Endothelial cell of umbilical vein (primary cell): Measurements from ENCODE around the gene LGALS1. TPM values are rescaled to one million over a fixed set of nuclear protein-coding genes. Genes with fewer than 3 reads are reported as not detected.

ENCODE experiments used
- BruUV-seq: library from RNA; stranded (reverse); fragments of 400-500 nt; replicated peaks from 2 replicates; lab custom pipeline; 2021; lab: Mats Ljungman, UMichigan
- CTCF ChIA-PET: fragments of 300-600, 350-600 bp; sonication (Branson Sonifier 250); formaldehyde crosslinking; loops from one replicate; lab custom pipeline; 2021; ENCODE audit warnings: antibody characterized with exemption, inconsistent platforms; lab: Charles Lee
- POLR2A ChIA-PET: fragments of 300-600, 350-600 bp; sonication (Branson Sonifier 250); formaldehyde crosslinking; loops from one replicate; lab custom pipeline; 2021; ENCODE audit warnings: antibody characterized with exemption, inconsistent platforms; lab: Charles Lee
- DNase-seq: peaks from one replicate; pipeline ENCODE4 v3.0.0-alpha.2; 2011; ENCODE audit warnings: low read depth, low spot score
- FAIRE-seq: peaks from 2 replicates; lab custom pipeline; 2011; peaks lifted over from hg19 to GRCh38; lab: Jason Lieb, UNC
- H2AFZ ChIP-seq: 2 replicates; pipeline ENCODE4 v1.6.0; 2012; ENCODE audit warnings: low read depth, low read length, control low read depth, inconsistent platforms
- H3K27ac ChIP-seq: 2 replicates; pipeline ENCODE4 v1.5.1; 2011; ENCODE audit warnings: low read depth, mild to moderate bottlenecking, control low read depth, low read length, moderate library complexity; ENCODE audit not compliant: insufficient read depth
- H3K27me3 ChIP-seq, 2 experiments: 2 replicates each; pipeline versions ENCODE4 v1.6.0 to v1.6.1; 2011; ENCODE audit warnings: low read length in 2 of 2, mixed read lengths in 1 of 2; ENCODE audit not compliant: control insufficient read depth in 2 of 2, insufficient read depth in 2 of 2
- H3K36me3 ChIP-seq, 2 experiments: 2 replicates in 1 of 2; 3 replicates in 1 of 2; pipeline ENCODE4 v1.5.1; 2011; ENCODE audit warnings: low read length in 2 of 2, mild to moderate bottlenecking in 1 of 2, moderate library complexity in 1 of 2; ENCODE audit not compliant: control insufficient read depth in 2 of 2, insufficient read depth in 2 of 2; ENCODE audit errors: extremely low read depth in 1 of 2
- H3K4me1 ChIP-seq: 3 replicates; pipeline ENCODE4 v1.5.1; 2011; ENCODE audit warnings: mild to moderate bottlenecking, low read length; ENCODE audit not compliant: control insufficient read depth, insufficient read depth; ENCODE audit errors: extremely low read depth
- H3K4me2 ChIP-seq: 2 replicates; pipeline ENCODE4 v1.6.1; 2011; ENCODE audit warnings: low read length, control low read depth, mixed read lengths; ENCODE audit not compliant: insufficient read depth
- H3K4me3 ChIP-seq, 3 experiments: fragments of 200-600 bp in 1 of 3; sonication (generic), shearing (Covaris generic) in 1 of 3; replicated peaks in 1 of 3; 2 replicates each; pipeline ENCODE4 v1.5.1; 2011 to 2016; ENCODE audit warnings: control low read depth in 3 of 3, low read length in 3 of 3, mild to moderate bottlenecking in 2 of 3, inconsistent platforms in 1 of 3, low read depth in 1 of 3, moderate library complexity in 1 of 3; ENCODE audit not compliant: insufficient read depth in 1 of 3
- H3K79me2 ChIP-seq: 2 replicates; pipeline ENCODE4 v1.6.0; 2012; ENCODE audit warnings: low read length, inconsistent platforms; ENCODE audit not compliant: control insufficient read depth, insufficient read depth
- H3K9ac ChIP-seq: replicated peaks from 2 replicates; pipeline ENCODE3; 2011; ENCODE audit warnings: low read length, control low read depth; ENCODE audit not compliant: insufficient read depth; ENCODE audit errors: extremely low read depth
- H3K9me1 ChIP-seq: replicated peaks from 3 replicates; pipeline ENCODE4 v1.6.0; 2011; ENCODE audit warnings: mild to moderate bottlenecking, low read length; ENCODE audit not compliant: control insufficient read depth, insufficient read depth; ENCODE audit errors: extremely low read depth
- H3K9me3 ChIP-seq: replicated peaks from 2 replicates; pipeline ENCODE4 v1.5.1; 2012; ENCODE audit warnings: low read length, inconsistent platforms; ENCODE audit not compliant: control insufficient read depth, insufficient read depth
- H4K20me1 ChIP-seq: replicated peaks from 2 replicates; pipeline ENCODE3; 2011; ENCODE audit warnings: mild to moderate bottlenecking, low read length; ENCODE audit not compliant: control insufficient read depth, insufficient read depth; ENCODE audit errors: extremely low read depth
- EZH2 ChIP-seq: IDR thresholded peaks from 2 replicates; pipeline ENCODE4 v1.6.1; 2012; ENCODE audit warnings: borderline replicate concordance, low read depth, mild to moderate bottlenecking, moderate library complexity, low read length, inconsistent platforms; ENCODE audit not compliant: severe bottlenecking
- MYC ChIP-seq: IDR thresholded peaks from one replicate; pipeline ENCODE4 v1.6.1; 2011; ENCODE audit warnings: mild to moderate bottlenecking, low read depth, low read length
- POLR2A ChIP-seq: IDR thresholded peaks from 2 replicates; pipeline ENCODE4 v1.6.1; 2012; ENCODE audit warnings: low read depth, mild to moderate bottlenecking, control low read depth, low read length
- POLR2AphosphoS5 ChIP-seq: IDR thresholded peaks from 2 replicates; pipeline ENCODE4 v1.6.1; 2012; ENCODE audit warnings: low read depth, mild to moderate bottlenecking, control low read depth, low read length, moderate library complexity; ENCODE audit not compliant: insufficient read depth
- dilution Hi-C: fragments of 300-500 bp; cut with MboI; formaldehyde crosslinking; loops from one replicate; pipeline ENCODE4 v1.15.0; 2019; ENCODE audit warnings: low sequenced_read_pairs; ENCODE audit not compliant: extremely low pct_ligation_motif_present
- intact Hi-C: fragments of 100-400 bp; cut with micrococcal nuclease; formaldehyde crosslinking; loops from one replicate; pipeline ENCODE4 v1.10.0; 2022
- polyA plus RNA-seq, 4 experiments: library from polyadenylated mRNA; depleted of rRNA in 3 of 4; stranded (reverse) in 3 of 4; unstranded in 1 of 4; fragments of >200 nt; gene quantifications; 2 replicates each; pipeline versions ENCODE4 v1.2.1 to v1.2.3, GENCODE V29; 2011 to 2012; ENCODE audit warnings: missing spikeins in 1 of 4
- total RNA-seq: library from RNA; stranded (reverse); gene quantifications from 2 replicates; pipeline ENCODE4 v1.2.3, GENCODE V29; 2021
- TF ChIP-seq, protein P1 (sequence below), 2 donors: IDR thresholded peaks; 1 replicate in 1 of 2; 2 replicates in 1 of 2; pipeline ENCODE4 v1.5.1; 2011; ENCODE audit warnings: low read length in 2 of 2, mild to moderate bottlenecking in 2 of 2, moderate library complexity in 2 of 2, control low read depth in 1 of 2, inconsistent platforms in 1 of 2, low read depth in 1 of 2; ENCODE audit not compliant: insufficient read depth in 1 of 2; ENCODE audit errors: extremely low read depth in 1 of 2
- TF ChIP-seq, protein P2 (sequence below): IDR thresholded peaks from 2 replicates; pipeline ENCODE4 v1.6.1; 2011; ENCODE audit not compliant: insufficient read depth, insufficient read length

Gene LGALS1
- total and polyA plus RNA-seq, 2 donors (not counting 3 experiments of a cell fraction or from before 2014, with no cell fraction given), result 2,698 to 13,642 TPM

DNA sequence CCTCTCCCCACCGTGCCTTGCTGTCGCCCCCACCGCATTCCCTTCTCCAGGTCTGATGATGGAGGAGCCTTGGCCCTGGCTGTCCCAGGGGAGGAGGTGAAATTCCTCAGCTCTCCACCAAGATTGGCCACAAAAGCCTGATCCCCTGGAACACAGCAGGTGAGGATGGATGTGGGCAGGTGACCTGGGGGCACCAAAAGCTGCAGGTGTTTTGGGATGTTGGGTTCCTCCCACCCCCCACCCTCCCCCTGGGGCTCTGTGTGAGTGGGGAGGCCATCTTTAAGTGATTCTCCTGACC is 22.1 kb downstream of the LGALS1 start:
- Histone ChIP-seq H2AFZ (no peak overlapping the region), H3K27ac (no peak overlapping the region), H3K36me3 (peaks cover 0 to 10% of the 10 kb centered on the region in 2 experiments), H3K79me2 (no peaks in the 10 kb centered on the region), H3K27me3 (no peaks in the 10 kb centered on the region), H3K4me3 (no peak overlapping the region), H4K20me1 (no peaks in the 10 kb centered on the region), H3K9ac (no peak overlapping the region), H3K9me1 (no peaks in the 10 kb centered on the region), H3K4me1 (peaks cover 11% of the 10 kb centered on the region), H3K9me3 (no peaks in the 10 kb centered on the region), H3K4me2 (no peak overlapping the region)
- DNase-seq (no peak), FAIRE-seq (no peak)
- ChIA-PET POLR2A (interaction anchor here (0.6 kb wide), 1 partner anchor 20 kb away, joined by 3 read pairs; no protein-coding TSS in a partner anchor), CTCF (interaction anchor here (0.8 to 3.3 kb wide), 5 partner anchors 38 to 94 kb away, joined by 3 to 19 read pairs (median 3); no protein-coding TSS in a partner anchor)
- no TSS peak for BruUV-seq
- TF ChIP-seq, protein P1, sequence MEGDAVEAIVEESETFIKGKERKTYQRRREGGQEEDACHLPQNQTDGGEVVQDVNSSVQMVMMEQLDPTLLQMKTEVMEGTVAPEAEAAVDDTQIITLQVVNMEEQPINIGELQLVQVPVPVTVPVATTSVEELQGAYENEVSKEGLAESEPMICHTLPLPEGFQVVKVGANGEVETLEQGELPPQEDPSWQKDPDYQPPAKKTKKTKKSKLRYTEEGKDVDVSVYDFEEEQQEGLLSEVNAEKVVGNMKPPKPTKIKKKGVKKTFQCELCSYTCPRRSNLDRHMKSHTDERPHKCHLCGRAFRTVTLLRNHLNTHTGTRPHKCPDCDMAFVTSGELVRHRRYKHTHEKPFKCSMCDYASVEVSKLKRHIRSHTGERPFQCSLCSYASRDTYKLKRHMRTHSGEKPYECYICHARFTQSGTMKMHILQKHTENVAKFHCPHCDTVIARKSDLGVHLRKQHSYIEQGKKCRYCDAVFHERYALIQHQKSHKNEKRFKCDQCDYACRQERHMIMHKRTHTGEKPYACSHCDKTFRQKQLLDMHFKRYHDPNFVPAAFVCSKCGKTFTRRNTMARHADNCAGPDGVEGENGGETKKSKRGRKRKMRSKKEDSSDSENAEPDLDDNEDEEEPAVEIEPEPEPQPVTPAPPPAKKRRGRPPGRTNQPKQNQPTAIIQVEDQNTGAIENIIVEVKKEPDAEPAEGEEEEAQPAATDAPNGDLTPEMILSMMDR (IDR thresholded peaks at IDR 0.05; ENCODE audit: extremely low read depth in 1 of 2, insufficient read depth in 1 of 2, low read depth in 1 of 2, low read length in 2 of 2), result no peak
- intact Hi-C loops, result no loop called here
- dilution Hi-C loops, result no loop called here

DNA sequence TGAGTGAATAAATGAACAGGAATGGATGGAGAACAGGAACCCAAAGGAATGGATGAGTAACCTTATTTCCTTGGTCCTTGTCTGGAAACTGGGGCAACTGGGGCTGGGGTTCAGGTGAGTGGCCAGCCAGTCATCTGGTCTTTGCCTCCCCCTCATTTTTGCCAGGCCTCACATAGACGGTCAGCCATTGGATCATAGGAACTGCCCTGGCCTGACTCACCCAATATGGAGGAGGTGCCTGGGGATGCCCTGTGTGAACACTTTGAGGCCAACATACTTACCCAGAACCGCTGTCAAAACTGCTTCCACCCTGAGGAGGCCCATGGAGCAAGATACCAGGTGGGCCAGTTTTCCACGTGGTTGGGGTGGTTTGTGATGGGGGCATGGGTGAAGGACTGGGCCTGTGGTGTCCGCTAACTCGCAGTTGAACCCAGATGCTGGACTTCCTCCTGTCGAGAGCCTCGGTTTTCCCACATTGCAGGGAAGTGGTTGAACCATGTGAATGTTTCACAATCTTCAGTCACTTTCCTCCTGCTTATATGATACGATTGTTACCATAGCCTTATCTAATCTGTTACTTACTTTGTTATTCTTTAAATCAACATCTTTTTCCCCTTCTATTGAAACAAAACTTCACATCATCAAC is 25.8 kb downstream of the LGALS1 start:
- no peak overlapping the region for H3K4me2 ChIP-seq
- POLR2A ChIA-PET, result no interaction called here
- no peaks in the 10 kb centered on the region for H3K36me3 ChIP-seq
- H2AFZ ChIP-seq, result peak overlapping the region; percentile 7
- no peak overlapping the region for H3K4me3 ChIP-seq
- no peak for FAIRE-seq
- H3K9me1 ChIP-seq, result no peaks in the 10 kb centered on the region
- DNase-seq, result peak; percentile 20
- intact Hi-C loops (no loop called here), dilution Hi-C loops (no loop called here)
- TF ChIP-seq POLR2AphosphoS5, result no peak
- TF ChIP-seq, protein P2, sequence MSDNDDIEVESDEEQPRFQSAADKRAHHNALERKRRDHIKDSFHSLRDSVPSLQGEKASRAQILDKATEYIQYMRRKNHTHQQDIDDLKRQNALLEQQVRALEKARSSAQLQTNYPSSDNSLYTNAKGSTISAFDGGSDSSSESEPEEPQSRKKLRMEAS, result no peak
- no peak for TF ChIP-seq POLR2A
- no peak for TF ChIP-seq MYC
- no peak for TF ChIP-seq EZH2
- TF ChIP-seq, protein P1 (IDR thresholded peaks at IDR 0.05; ENCODE audit: extremely low read depth in 1 of 2, insufficient read depth in 1 of 2, low read depth in 1 of 2, low read length in 2 of 2), result no peak
- peaks cover 6% of the 10 kb centered on the region for H3K4me1 ChIP-seq
- H3K27ac ChIP-seq, result no peak overlapping the region
- no peaks in the 10 kb centered on the region for H3K9me3 ChIP-seq
- no peak overlapping the region for H3K9ac ChIP-seq
- H3K27me3 ChIP-seq, result no peaks in the 10 kb centered on the region
- no peaks in the 10 kb centered on the region for H3K79me2 ChIP-seq
- CTCF ChIA-PET, result no interaction called here
- H4K20me1 ChIP-seq, result no peaks in the 10 kb centered on the region
- no TSS peak for BruUV-seq
